Dendritic cell treated with granulocyte-macrophage colony-stimulating factor and Interleukin-4, amounts not matched to agents 40 ng/mL and 50 ng/mL, for 4 days (primary cell): ENCODE measurements around the gene CCDC171.

ENCODE experiments used
- H3K27ac Mint-ChIP-seq: one replicate; pipeline ENCODE4 v1.8.0; 2022; ENCODE audit warnings: mild to moderate bottlenecking, mixed read lengths
- H3K27me3 Mint-ChIP-seq: one replicate; pipeline ENCODE4 v1.8.0; 2022; ENCODE audit warnings: mild to moderate bottlenecking, mixed read lengths
- H3K36me3 Mint-ChIP-seq: one replicate; pipeline ENCODE4 v1.8.0; 2022; ENCODE audit warnings: low read depth, mixed read lengths
- H3K4me1 Mint-ChIP-seq: one replicate; pipeline ENCODE4 v1.8.0; 2022; ENCODE audit warnings: low read depth, mixed read lengths
- H3K4me3 Mint-ChIP-seq: one replicate; pipeline ENCODE4 v1.8.0; 2022; ENCODE audit warnings: mild to moderate bottlenecking, moderate library complexity, mixed read lengths
- H3K9me3 Mint-ChIP-seq: one replicate; pipeline ENCODE4 v1.8.0; 2022; ENCODE audit warnings: mixed read lengths
- intact Hi-C: fragments of 100-400 bp; cut with micrococcal nuclease; formaldehyde crosslinking; loops from one replicate; pipeline ENCODE4 v1.15.0; 2022

CCDC171 gene

DNA sequence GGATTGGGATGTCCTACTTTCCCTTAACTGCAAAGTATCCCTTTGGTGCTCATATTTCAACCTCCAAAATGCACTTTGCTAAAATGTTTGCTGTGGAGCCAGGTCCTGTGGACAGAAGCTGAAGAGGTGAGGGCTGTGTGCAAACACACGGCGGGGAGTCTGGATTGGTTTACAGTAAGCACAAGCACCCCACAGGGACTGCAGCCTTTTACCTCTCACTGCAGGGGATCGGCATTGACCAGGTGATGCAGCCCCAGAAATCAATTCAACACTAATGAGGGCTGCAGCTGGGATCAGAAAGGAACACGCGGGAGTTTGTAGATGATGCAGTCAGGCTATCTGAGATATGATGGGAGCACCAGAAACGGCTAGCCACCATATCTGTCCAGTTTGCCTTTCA is 450.9 kb downstream of the CCDC171 start:
- Mint-ChIP-seq H3K27me3 (no peaks in the 10 kb centered on the region), H3K36me3 (no peaks in the 10 kb centered on the region), H3K27ac (no peak overlapping the region), H3K4me1 (no peaks in the 10 kb centered on the region), H3K9me3 (peaks cover 16% of the 10 kb centered on the region), H3K4me3 (no peak overlapping the region)
- intact Hi-C loops = no loop called here

DNA sequence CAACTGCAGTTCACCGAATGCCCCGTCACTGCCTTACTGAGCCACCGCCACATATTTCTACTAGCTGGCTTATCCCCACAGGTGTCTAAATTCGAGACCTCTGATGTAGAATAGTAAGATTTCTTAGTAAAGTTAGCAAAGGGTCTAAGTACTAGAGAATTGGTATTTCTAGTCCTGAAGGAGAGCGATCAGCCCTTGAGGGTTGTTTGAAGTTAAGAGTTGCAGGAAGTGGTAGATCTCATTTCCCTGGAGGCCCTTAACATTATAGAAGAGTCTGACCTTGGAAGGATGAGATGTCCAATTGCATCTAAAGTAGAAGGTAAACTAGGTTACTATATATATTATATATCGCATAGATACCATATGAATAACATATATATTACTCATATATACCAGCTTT is 451.8 kb downstream of the CCDC171 start:
- H3K36me3 Mint-ChIP-seq = no peaks in the 10 kb centered on the region
- peaks cover 10% of the 10 kb centered on the region for H3K9me3 Mint-ChIP-seq
- H3K4me1 Mint-ChIP-seq = no peaks in the 10 kb centered on the region
- H3K27ac Mint-ChIP-seq = no peak overlapping the region
- intact Hi-C loops = no loop called here
- no peaks in the 10 kb centered on the region for H3K27me3 Mint-ChIP-seq
- H3K4me3 Mint-ChIP-seq = no peak overlapping the region

- intact Hi-C loops = no loop called here
- Mint-ChIP-seq H3K9me3 (peaks cover 10% of the 10 kb centered on the region), H3K27me3 (no peaks in the 10 kb centered on the region), H3K36me3 (no peaks in the 10 kb centered on the region), H3K4me3 (no peak overlapping the region), H3K4me1 (no peaks in the 10 kb centered on the region), H3K27ac (no peak overlapping the region)
These were observed 457.4 kb downstream of the CCDC171 start for GRCh38 chr9:16010221-16010620.

DNA sequence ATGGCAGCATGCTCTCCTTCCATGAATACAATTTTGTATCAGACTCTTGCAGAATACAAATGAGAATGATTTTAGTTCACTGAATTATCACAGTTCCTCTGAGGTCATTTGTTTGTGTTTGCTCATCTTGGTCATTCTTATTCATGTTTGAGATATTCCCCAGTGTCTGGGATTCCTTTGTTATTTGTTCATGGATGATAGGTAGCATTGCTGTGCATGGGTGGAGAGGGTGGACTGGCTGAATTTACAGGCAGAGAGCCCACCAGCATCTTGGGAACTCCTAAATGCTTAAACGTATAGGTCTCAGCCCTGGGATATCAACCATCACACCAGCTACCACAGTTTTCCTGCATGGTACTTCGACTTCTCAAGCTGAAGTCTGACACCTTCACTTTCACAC is 459.8 kb downstream of the CCDC171 start:
- H3K27ac Mint-ChIP-seq = no peak overlapping the region
- no peaks in the 10 kb centered on the region for H3K36me3 Mint-ChIP-seq
- no peak overlapping the region for H3K4me3 Mint-ChIP-seq
- intact Hi-C loops = no loop called here
- no peaks in the 10 kb centered on the region for H3K27me3 Mint-ChIP-seq
- H3K9me3 Mint-ChIP-seq = peaks cover 26% of the 10 kb centered on the region
- no peaks in the 10 kb centered on the region for H3K4me1 Mint-ChIP-seq

GRCh38 chr9:16013366-16013765 is 460.5 kb downstream of the CCDC171 start:
- intact Hi-C loops = no loop called here
- no peaks in the 10 kb centered on the region for H3K36me3 Mint-ChIP-seq
- no peak overlapping the region for H3K27ac Mint-ChIP-seq
- H3K9me3 Mint-ChIP-seq = peaks cover 20% of the 10 kb centered on the region
- no peaks in the 10 kb centered on the region for H3K4me1 Mint-ChIP-seq
- no peak overlapping the region for H3K4me3 Mint-ChIP-seq
- H3K27me3 Mint-ChIP-seq = no peaks in the 10 kb centered on the region

- intact Hi-C loops = no loop called here
- H3K4me3 Mint-ChIP-seq = no peak overlapping the region
- H3K9me3 Mint-ChIP-seq = peaks cover 16% of the 10 kb centered on the region
- no peaks in the 10 kb centered on the region for H3K4me1 Mint-ChIP-seq
- no peaks in the 10 kb centered on the region for H3K27me3 Mint-ChIP-seq
- H3K27ac Mint-ChIP-seq = no peak overlapping the region
- H3K36me3 Mint-ChIP-seq = no peaks in the 10 kb centered on the region
These were observed 461.0 kb downstream of the CCDC171 start for GRCh38 chr9:16013826-16014225.

DNA sequence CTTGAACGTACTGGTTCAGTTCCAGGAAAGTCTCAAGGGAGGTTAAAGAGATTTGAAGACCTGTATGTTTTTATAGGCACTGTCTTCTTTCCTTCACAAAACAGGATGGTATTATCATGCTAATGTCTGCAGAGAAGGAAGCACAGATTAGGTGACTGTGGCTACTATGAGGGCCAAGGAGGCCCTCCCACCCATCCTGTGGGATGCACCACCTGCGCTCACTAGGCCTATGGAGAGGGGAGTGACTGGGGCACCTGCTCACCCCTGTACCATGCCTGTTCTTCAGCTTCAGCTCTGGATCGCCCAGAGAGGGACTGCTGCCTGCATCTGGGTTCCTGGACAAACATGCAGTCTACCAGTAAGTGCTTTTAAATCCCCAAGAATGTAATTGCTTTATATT is 469.4 kb downstream of the CCDC171 start:
- intact Hi-C loops = no loop called here
- Mint-ChIP-seq H3K27ac (no peak overlapping the region), H3K4me1 (no peaks in the 10 kb centered on the region), H3K9me3 (peaks cover 16% of the 10 kb centered on the region), H3K4me3 (no peak overlapping the region), H3K27me3 (no peaks in the 10 kb centered on the region), H3K36me3 (no peaks in the 10 kb centered on the region)

GRCh38 chr9:16023446-16023845 is 470.6 kb downstream of the CCDC171 start:
- no peak overlapping the region for H3K4me3 Mint-ChIP-seq
- H3K27me3 Mint-ChIP-seq = peaks cover 2% of the 10 kb centered on the region
- H3K4me1 Mint-ChIP-seq = no peaks in the 10 kb centered on the region
- peaks cover 16% of the 10 kb centered on the region for H3K9me3 Mint-ChIP-seq
- H3K36me3 Mint-ChIP-seq = no peaks in the 10 kb centered on the region
- intact Hi-C loops = no loop called here
- H3K27ac Mint-ChIP-seq = no peak overlapping the region
